IPS-11a (cell line): ENCODE data around the gene NRP2.

ENCODE experiments used
- H3K4me3 ChIP-seq: one replicate; pipeline ENCODE4 v1.5.1; 2013; ENCODE audit warnings: low read depth, low read length, control low read depth

The NRP2 gene

DNA sequence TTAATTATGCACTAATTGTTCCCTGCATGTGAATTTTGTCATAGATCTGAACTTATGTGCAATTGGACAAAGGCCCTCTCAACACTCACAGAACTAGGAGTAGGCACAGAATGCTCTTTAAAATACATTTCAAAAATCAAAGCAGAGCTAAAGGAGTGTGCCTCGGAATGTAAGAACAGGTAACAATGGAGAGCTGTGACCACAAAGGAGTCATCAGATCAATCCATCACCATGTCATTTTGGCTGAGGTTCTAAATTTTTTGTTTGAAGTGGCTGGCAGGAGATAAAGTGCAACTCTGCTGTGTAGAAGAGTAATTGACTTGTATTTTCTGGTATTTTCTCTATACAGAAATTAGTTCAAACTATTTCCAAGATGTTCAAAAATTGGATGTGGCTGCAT, 155.4 kb downstream of the NRP2 start:
- H3K4me3 ChIP-seq: no peak overlapping the region

DNA sequence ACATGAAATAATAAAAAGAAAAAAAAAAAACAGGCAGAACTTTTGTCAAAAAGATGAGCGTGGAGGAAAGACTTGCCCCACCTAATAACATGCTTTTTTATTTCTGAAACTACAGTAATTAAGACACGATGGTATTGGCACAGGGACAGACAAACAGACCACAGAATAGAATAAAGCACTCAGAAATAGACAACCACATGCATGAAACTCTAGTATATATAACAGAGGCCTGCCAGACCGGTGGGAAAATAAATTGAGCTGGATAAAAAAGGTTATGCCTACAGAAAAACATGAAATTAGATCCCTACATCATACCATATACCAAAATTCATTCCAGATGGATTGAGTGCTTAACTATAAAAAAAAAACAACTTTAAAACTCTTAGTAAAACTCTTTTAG, 163.1 kb downstream of the NRP2 start:
- H3K4me3 ChIP-seq: no peak overlapping the region
